Stomach (tissue), 9 donors: Measurements from ENCODE around the gene SAMD3. TPM values are rescaled to one million over a fixed set of nuclear protein-coding genes. Genes with fewer than 3 reads are reported as not detected.
"Not testable (repeated sequence)": the region's sequence is repeated elsewhere in the genome, so short reads cannot be mapped to it uniquely, and the experiment has no call there.

Experiments
- DNase-seq, 2 donors: peaks; one replicate each; pipeline versions ENCODE4 v3.0.0 to v3.0.0-alpha.2; 2013 to 2019
- H3K27ac ChIP-seq, 5 donors: fragments of 200-600 bp in 4 of 5; sonication (generic) in 4 of 5; one replicate each; pipeline ENCODE4 v1.5.1; 2013 to 2019; ENCODE audit warnings: mild to moderate bottlenecking in 1 of 5, moderate library complexity in 1 of 5
- H3K27me3 ChIP-seq, 3 donors: fragments of 200-600 bp; sonication (generic); one replicate each; pipeline ENCODE4 v1.5.1; 2017 to 2019; ENCODE audit warnings: mixed run types in 1 of 3
- H3K36me3 ChIP-seq, 4 donors: fragments of 200-600 bp; sonication (generic); 1 replicate in 3 of 4; 2 replicates in 1 of 4; pipeline ENCODE4 v1.5.1; 2016 to 2019
- H3K4me1 ChIP-seq, 4 donors: fragments of 200-600 bp; sonication (generic); one replicate each; pipeline ENCODE4 v1.5.1; 2016 to 2019
- H3K4me3 ChIP-seq, 4 donors: fragments of 200-600 bp; sonication (generic) in 3 of 4; one replicate each; pipeline ENCODE4 v1.5.1; 2016 to 2019; ENCODE audit warnings: mild to moderate bottlenecking in 1 of 4
- H3K9me3 ChIP-seq, 4 donors: fragments of 200-600 bp; sonication (generic); one replicate each; pipeline ENCODE4 v1.5.1; 2016 to 2019
- CTCF ChIP-seq, 7 experiments: fragments of 450-650 bp in 4 of 7; fragments of 200-600 bp in 3 of 7; sonication (generic) in 3 of 7; IDR thresholded peaks; one replicate each; pipeline ENCODE4 v1.5.1; 2016 to 2019; ENCODE audit warnings: antibody characterized with exemption in 7 of 7, control low read depth in 2 of 7, mild to moderate bottlenecking in 1 of 7
- EP300 ChIP-seq: sonication (generic); formaldehyde crosslinking; IDR thresholded peaks from one replicate; pipeline ENCODE4 v1.6.1; 2017; ENCODE audit warnings: antibody characterized with exemption
- POLR2A ChIP-seq, 4 donors: fragments of 450-650 bp; IDR thresholded peaks; one replicate each; pipeline ENCODE4 v1.6.1; 2016; ENCODE audit warnings: antibody characterized with exemption in 4 of 4, control low read depth in 2 of 4, mild to moderate bottlenecking in 1 of 4, moderate library complexity in 1 of 4
- POLR2AphosphoS5 ChIP-seq, 3 donors: sonication (generic); formaldehyde crosslinking; IDR thresholded peaks; one replicate each; pipeline ENCODE4 v1.6.1; 2016; ENCODE audit warnings: antibody characterized with exemption in 3 of 3
- WGBS, 5 donors: extraction: QIAGEN DNeasy Blood & Tissue Kit in 3 of 5; methylation state at CpG; one replicate each; pipeline versions ENCODE4 v1.1.5 to v1.1.7; 2013 to 2018; 5-methylcytosine and 5-hydroxymethylcytosine counted together
- intact Hi-C: fragments of 100-400 bp; cut with DNase I; formaldehyde crosslinking; loops from one replicate; pipeline ENCODE4 v1.15.1; 2023; ENCODE audit warnings: low total_unique reads
- polyA plus RNA-seq, 3 donors: library from polyadenylated mRNA; stranded (reverse); fragments of 200-250 nt; gene quantifications; one replicate each; pipeline ENCODE4 v1.2.3, GENCODE V29; 2013
- total RNA-seq, 5 donors: library from RNA; depleted of rRNA; stranded (reverse); fragments of >200 nt; gene quantifications; one replicate each; pipeline versions ENCODE4 v1.1.0 to v1.2.3, GENCODE V29; 2014 to 2016
- donor health status: healthy with polysubstance abuse.
- donor health status: Bipolar disorder and iron deficiency.
- donor health status: healthy.

SAMD3 gene
- total and polyA plus RNA-seq, 8 donors: 0.15 to 4.2 (median 1.3) TPM; not detected in 2

DNA sequence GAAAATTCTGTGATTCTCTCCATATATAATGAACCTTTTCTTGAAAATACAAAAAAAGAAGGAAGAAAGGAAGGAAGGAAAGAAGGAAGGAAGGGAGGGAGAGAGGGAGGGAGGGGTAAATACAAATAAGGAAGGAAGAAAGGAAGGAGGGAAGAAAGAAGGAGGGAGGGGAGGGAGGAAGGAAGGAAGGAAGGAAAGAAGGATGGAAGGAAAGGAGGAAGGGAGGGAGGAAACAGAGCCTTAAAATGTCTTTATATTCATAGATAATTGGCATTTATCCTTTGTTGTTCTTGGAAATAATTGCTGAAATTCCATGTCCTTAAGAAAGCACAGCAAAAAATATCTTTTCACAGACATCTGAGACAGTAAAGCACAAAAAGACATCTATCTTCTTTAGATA, 40.3 kb downstream of the SAMD3 start:
- no peaks in the 10 kb centered on the region for H3K36me3 ChIP-seq
- H3K27ac ChIP-seq: no peak overlapping the region
- TF ChIP-seq POLR2AphosphoS5 (IDR thresholded peaks at IDR 0.05): no peak
- no peaks in the 10 kb centered on the region for H3K9me3 ChIP-seq
- DNase-seq: no peak
- intact Hi-C loops: no loop called here
- H3K27me3 ChIP-seq: no peaks in the 10 kb centered on the region
- H3K4me3 ChIP-seq: no peak overlapping the region
- no peaks in the 10 kb centered on the region for H3K4me1 ChIP-seq

DNA sequence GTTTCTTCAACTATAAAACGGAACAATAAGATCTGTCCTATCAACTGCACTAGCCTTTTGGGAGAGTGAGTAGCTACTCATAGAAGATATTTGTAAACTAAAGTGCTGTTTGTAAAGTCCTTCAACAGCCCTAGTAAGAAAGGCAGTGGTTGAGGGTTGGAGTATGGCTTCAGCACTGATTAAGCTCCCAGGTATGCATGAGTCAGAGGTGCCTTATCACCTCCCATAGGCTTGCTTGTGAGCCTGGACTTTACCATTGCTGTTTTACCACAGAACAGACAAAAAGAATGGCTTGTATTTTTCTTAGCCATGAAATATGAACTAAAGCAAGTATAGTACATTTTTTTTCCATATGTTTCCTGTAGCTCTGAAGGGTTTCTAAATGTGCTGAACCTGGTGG, 44.1 kb downstream of the SAMD3 start:
- no peak overlapping the region for H3K4me3 ChIP-seq
- peak in 1 of 2 donors; percentile 48 for DNase-seq
- H3K9me3 ChIP-seq: no peaks in the 10 kb centered on the region
- TF ChIP-seq POLR2AphosphoS5 (IDR thresholded peaks at IDR 0.05) (no peak), POLR2A (IDR thresholded peaks at IDR 0.05) (no peak), CTCF (IDR thresholded peaks at IDR 0.05) (no peak), EP300 (no peak)
- H3K36me3 ChIP-seq: no peaks in the 10 kb centered on the region
- no peaks in the 10 kb centered on the region for H3K4me1 ChIP-seq
- intact Hi-C loops: no loop called here
- H3K27ac ChIP-seq: no peak overlapping the region
- no peaks in the 10 kb centered on the region for H3K27me3 ChIP-seq
- WGBS, 5 donors: 75 to 88% (median 81%) methylated on average over 1 of the region's 1 CpG

- no peak for TF ChIP-seq CTCF (IDR thresholded peaks at IDR 0.05)
- no peak for TF ChIP-seq POLR2AphosphoS5 (IDR thresholded peaks at IDR 0.05)
- no peak for TF ChIP-seq EP300
- no peak for TF ChIP-seq POLR2A (IDR thresholded peaks at IDR 0.05)
- H3K27ac ChIP-seq: no peak overlapping the region
- DNase-seq: no peak
- peaks cover 0 to 4% (median 0%) of the 10 kb centered on the region in 4 donors for H3K9me3 ChIP-seq
- H3K4me1 ChIP-seq: no peaks in the 10 kb centered on the region
- no peaks in the 10 kb centered on the region for H3K27me3 ChIP-seq
- H3K4me3 ChIP-seq: no peak overlapping the region
- 82 to 100% (median 94%) methylated on average over 1 of the region's 1 CpG for WGBS, 5 donors
- intact Hi-C loops: no loop called here
- H3K36me3 ChIP-seq: no peaks in the 10 kb centered on the region
Measured at GRCh38 chr6:130176378-130176777, 46.4 kb downstream of the SAMD3 start.

- intact Hi-C loops, DNase-seq: not testable (repeated sequence)
Measured at GRCh38 chr6:130173377-130174004, 49.3 kb downstream of the SAMD3 start.

GRCh38 chr6:130170160-130170559, 52.6 kb downstream of the SAMD3 start:
- H3K27ac ChIP-seq, H3K4me1 ChIP-seq, H3K9me3 ChIP-seq, DNase-seq, intact Hi-C loops, H3K4me3 ChIP-seq, H3K27me3 ChIP-seq, H3K36me3 ChIP-seq: not testable (repeated sequence)
- 87 to 92% (median 89%) methylated on average over 4 of the region's 4 CpGs for WGBS, 5 donors

More at GRCh38 chr6:130173377-130174004, 49.3 kb downstream of the SAMD3 start:
- H3K36me3 ChIP-seq, H3K27ac ChIP-seq, H3K4me3 ChIP-seq, H3K4me1 ChIP-seq, H3K27me3 ChIP-seq, H3K9me3 ChIP-seq: not testable (repeated sequence)
- WGBS, 5 donors: 68 to 90% (median 80%) methylated on average over 3 to 4 of the region's 4 CpGs

DNA sequence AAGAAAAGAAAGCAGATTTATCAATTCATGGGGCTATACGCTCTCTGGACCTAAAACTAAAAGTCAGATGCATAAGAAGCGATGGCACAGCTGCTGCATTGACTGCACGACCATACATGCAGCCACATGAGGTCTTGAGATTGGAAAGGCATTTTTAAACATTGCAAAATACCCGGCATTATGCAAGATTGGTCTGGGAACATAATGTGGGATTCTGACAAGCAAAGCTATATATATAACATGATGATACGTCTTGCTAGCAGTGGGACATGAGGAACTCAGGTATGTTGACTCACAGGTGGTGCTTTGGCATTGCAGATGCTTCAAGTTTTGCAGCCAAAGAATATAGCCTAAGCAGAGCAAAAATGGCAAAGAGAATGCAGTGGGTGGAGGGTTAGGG, 55.1 kb downstream of the SAMD3 start:
- Histone ChIP-seq H3K27ac (no peak overlapping the region), H3K36me3 (no peaks in the 10 kb centered on the region), H3K4me1 (no peaks in the 10 kb centered on the region), H3K27me3 (peaks cover 0 to 6% (median 0%) of the 10 kb centered on the region in 3 donors), H3K4me3 (no peak overlapping the region), H3K9me3 (peaks cover 0 to 8% (median 0%) of the 10 kb centered on the region in 4 donors)
- WGBS, 5 donors: 63 to 74% (median 70%) methylated on average over 5 of the region's 5 CpGs
- intact Hi-C loops: no loop called here
- DNase-seq: no peak
- TF ChIP-seq POLR2A (IDR thresholded peaks at IDR 0.05) (no peak), POLR2AphosphoS5 (IDR thresholded peaks at IDR 0.05) (no peak), EP300 (no peak), CTCF (IDR thresholded peaks at IDR 0.05) (no peak)
